GM10266 (cell line): ENCODE results near the gene FNDC11.

Source experiments
- DNase-seq: peaks from one replicate; pipeline ENCODE4 v3.0.0; 2012; ENCODE audit errors: extremely low spot score
- CTCF ChIP-seq: IDR thresholded peaks from 2 replicates; pipeline ENCODE4 v1.5.1; 2012; ENCODE audit warnings: mild to moderate bottlenecking, low read depth; ENCODE audit not compliant: control insufficient read depth, insufficient read depth; ENCODE audit errors: missing control alignments

FNDC11 gene

GRCh38 chr20:63561624-63562396 is 7.9 kb downstream of the FNDC11 start:
- DNase-seq = no peak
- TF ChIP-seq CTCF = no peak

GRCh38 chr20:63562461-63563224 is 8.7 kb downstream of the FNDC11 start:
- TF ChIP-seq CTCF = no peak
- no peak for DNase-seq

- no peak for TF ChIP-seq CTCF
- DNase-seq = no peak
Observed at GRCh38 chr20:63563225-63563935, 9.4 kb downstream of the FNDC11 start.

GRCh38 chr20:63564036-63564810 is 10.3 kb downstream of the FNDC11 start:
- no peak for DNase-seq
- no peak for TF ChIP-seq CTCF

- no peak for DNase-seq
- TF ChIP-seq CTCF = no peak
Observed at GRCh38 chr20:63565021-63565698, 11.2 kb downstream of the FNDC11 start.

- no peak for TF ChIP-seq CTCF
- no peak for DNase-seq
Observed at GRCh38 chr20:63565699-63566335, 11.9 kb downstream of the FNDC11 start.
